ENCODE results near the gene SLC7A1. TPM values are rescaled to one million over a fixed set of nuclear protein-coding genes. Genes with fewer than 3 reads are reported as not detected.

SLC7A1 gene
- total and polyA plus RNA-seq, 4 donors: 6.6 to 53.8 (median 10.5) TPM

DNA sequence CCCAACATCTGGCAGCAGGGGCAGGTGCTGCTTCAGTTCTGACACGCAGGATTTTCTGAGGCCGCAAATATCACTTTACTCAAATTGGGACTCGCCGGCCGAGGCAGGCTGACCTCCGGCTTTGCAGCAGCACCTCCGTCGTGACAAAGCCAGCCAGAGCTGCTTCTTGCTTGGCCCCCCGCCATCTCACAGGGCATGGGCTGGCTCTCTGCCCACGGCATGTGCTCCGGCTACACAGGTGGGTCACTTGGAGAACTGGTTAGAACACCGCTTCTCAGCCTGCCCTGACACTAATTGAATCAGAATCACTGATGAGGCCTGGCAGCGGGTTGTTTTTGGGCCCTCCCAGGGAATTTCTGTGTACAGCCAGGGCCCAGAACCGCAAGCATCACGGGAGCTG lies 112.3 kb downstream of the SLC7A1 start:
- no peak for ATAC-seq (ENCODE audit: insufficient read depth, low FRiP score)
- no peaks in the 10 kb centered on the region for H3K9me3 ChIP-seq (ENCODE audit: control insufficient read depth in 4 of 4, insufficient read depth in 3 of 4, low read length in 3 of 4)
- no peak overlapping the region for H3K9ac ChIP-seq (ENCODE audit: insufficient read depth in 1 of 2, low read length in 2 of 2)

GRCh38 chr13:29482504-29482903 lies 113.0 kb downstream of the SLC7A1 start:
- no peak for DNase-seq
- TF ChIP-seq, protein P1, sequence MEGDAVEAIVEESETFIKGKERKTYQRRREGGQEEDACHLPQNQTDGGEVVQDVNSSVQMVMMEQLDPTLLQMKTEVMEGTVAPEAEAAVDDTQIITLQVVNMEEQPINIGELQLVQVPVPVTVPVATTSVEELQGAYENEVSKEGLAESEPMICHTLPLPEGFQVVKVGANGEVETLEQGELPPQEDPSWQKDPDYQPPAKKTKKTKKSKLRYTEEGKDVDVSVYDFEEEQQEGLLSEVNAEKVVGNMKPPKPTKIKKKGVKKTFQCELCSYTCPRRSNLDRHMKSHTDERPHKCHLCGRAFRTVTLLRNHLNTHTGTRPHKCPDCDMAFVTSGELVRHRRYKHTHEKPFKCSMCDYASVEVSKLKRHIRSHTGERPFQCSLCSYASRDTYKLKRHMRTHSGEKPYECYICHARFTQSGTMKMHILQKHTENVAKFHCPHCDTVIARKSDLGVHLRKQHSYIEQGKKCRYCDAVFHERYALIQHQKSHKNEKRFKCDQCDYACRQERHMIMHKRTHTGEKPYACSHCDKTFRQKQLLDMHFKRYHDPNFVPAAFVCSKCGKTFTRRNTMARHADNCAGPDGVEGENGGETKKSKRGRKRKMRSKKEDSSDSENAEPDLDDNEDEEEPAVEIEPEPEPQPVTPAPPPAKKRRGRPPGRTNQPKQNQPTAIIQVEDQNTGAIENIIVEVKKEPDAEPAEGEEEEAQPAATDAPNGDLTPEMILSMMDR (IDR thresholded peaks at IDR 0.05; ENCODE audit: control extremely low read depth, extremely low read depth): no peak
- no peak overlapping the region for H3K27ac ChIP-seq (ENCODE audit: low read depth in 1 of 2, low read length in 1 of 2)
- no peaks in the 10 kb centered on the region for H3K9me3 ChIP-seq (ENCODE audit: control insufficient read depth in 4 of 4, insufficient read depth in 3 of 4, low read length in 3 of 4)
- H3K36me3 ChIP-seq (ENCODE audit: control insufficient read depth in 4 of 4, insufficient read depth in 4 of 4, low read length in 4 of 4): no peaks in the 10 kb centered on the region
- WGBS, 2 donors: 75 to 81% methylated on average over 4 of the region's 4 CpGs
- H3K27me3 ChIP-seq (ENCODE audit: control insufficient read depth in 3 of 3, insufficient read depth in 3 of 3, low read length in 2 of 3): peaks cover 0 to 3% (median 0%) of the 10 kb centered on the region in 3 donors
- no peak overlapping the region for H3K4me3 ChIP-seq
- no peak overlapping the region for H3K9ac ChIP-seq (ENCODE audit: insufficient read depth in 1 of 2, low read length in 2 of 2)
- H3K4me1 ChIP-seq (ENCODE audit: control insufficient read depth in 5 of 5, insufficient read depth in 5 of 5, low read length in 5 of 5): peaks cover 0 to 7% (median 0%) of the 10 kb centered on the region in 5 donors
- no peak for ATAC-seq (ENCODE audit: insufficient read depth, low FRiP score)

More for the DNA sequence above, 112.3 kb downstream of the SLC7A1 start:
- Histone ChIP-seq H3K4me1 (ENCODE audit: control insufficient read depth in 5 of 5, insufficient read depth in 5 of 5, low read length in 5 of 5) (peaks cover 0 to 7% (median 0%) of the 10 kb centered on the region in 5 donors), H3K27me3 (ENCODE audit: control insufficient read depth in 3 of 3, insufficient read depth in 3 of 3, low read length in 2 of 3) (peaks cover 0 to 3% (median 0%) of the 10 kb centered on the region in 3 donors), H3K4me3 (no peak overlapping the region), H3K36me3 (ENCODE audit: control insufficient read depth in 4 of 4, insufficient read depth in 4 of 4, low read length in 4 of 4) (no peaks in the 10 kb centered on the region), H3K27ac (ENCODE audit: low read depth in 1 of 2, low read length in 1 of 2) (no peak overlapping the region)
- 74 to 90% methylated on average over 15 of the region's 15 CpGs for WGBS, 2 donors
- TF ChIP-seq, protein P1 (IDR thresholded peaks at IDR 0.05; ENCODE audit: control extremely low read depth, extremely low read depth): no peak
- peak in 1 of 3 donors; percentile 48 for DNase-seq

GRCh38 chr13:29481603-29482002 lies 113.9 kb downstream of the SLC7A1 start:
- H3K4me1 ChIP-seq (ENCODE audit: control insufficient read depth in 5 of 5, insufficient read depth in 5 of 5, low read length in 5 of 5): peaks cover 0 to 7% (median 0%) of the 10 kb centered on the region in 5 donors
- no peak overlapping the region for H3K27ac ChIP-seq (ENCODE audit: low read depth in 1 of 2, low read length in 1 of 2)
- H3K9me3 ChIP-seq (ENCODE audit: control insufficient read depth in 4 of 4, insufficient read depth in 3 of 4, low read length in 3 of 4): no peaks in the 10 kb centered on the region
- TF ChIP-seq, protein P1 (IDR thresholded peaks at IDR 0.05; ENCODE audit: control extremely low read depth, extremely low read depth): no peak
- H3K4me3 ChIP-seq: no peak overlapping the region
- 92 to 96% methylated on average over 5 of the region's 5 CpGs for WGBS, 2 donors
- no peak overlapping the region for H3K9ac ChIP-seq (ENCODE audit: insufficient read depth in 1 of 2, low read length in 2 of 2)
- no peaks in the 10 kb centered on the region for H3K36me3 ChIP-seq (ENCODE audit: control insufficient read depth in 4 of 4, insufficient read depth in 4 of 4, low read length in 4 of 4)
- ATAC-seq (ENCODE audit: insufficient read depth, low FRiP score): no peak
- DNase-seq: no peak
- no peaks in the 10 kb centered on the region for H3K27me3 ChIP-seq (ENCODE audit: control insufficient read depth in 3 of 3, insufficient read depth in 3 of 3, low read length in 2 of 3)

Measured in lung (tissue), 12 donors.